Measurements from ENCODE around the gene HTRA3.

DNA sequence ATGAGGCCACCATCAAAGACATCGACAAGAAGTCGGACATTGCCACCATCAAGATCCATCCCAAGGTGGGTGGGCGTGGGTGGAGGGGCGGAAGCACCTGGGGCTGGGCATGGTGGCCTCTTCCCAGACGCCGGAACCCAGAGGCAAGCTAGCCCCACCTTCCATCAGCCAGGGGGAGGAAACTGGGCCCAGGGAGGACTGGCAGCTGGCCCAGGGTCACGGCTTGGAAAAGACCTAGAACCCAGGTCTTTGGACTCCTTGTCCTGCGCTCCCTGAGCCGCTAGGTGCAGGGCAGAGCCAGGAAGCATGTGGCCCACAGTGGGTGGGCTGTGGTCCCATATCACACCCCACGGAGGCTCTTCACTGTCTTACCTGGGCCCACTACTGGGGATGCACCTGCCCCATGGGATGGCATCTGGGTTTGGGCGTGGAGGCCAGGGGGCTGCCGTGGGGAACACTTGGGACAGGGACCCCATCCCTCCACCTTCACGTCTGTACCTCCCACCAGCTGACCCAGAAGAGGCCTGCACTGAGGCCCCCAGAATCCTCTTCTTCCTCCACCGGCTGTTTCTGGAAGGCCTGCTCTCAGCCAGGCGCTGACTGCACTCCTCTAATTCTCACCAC is 17.3 kb downstream of the HTRA3 start:
- TF ChIP-seq EZH2phosphoT487 (IDR thresholded peaks at IDR 0.05; ENCODE audit: insufficient read depth, low read depth): no peak
- TF ChIP-seq EZH2 (IDR thresholded peaks at IDR 0.05; ENCODE audit: insufficient read depth, poor library complexity, severe bottlenecking): no peak

Measured in GM23248 (cell line).